Measurements from ENCODE around the gene HEXIM1.

Gene HEXIM1

DNA sequence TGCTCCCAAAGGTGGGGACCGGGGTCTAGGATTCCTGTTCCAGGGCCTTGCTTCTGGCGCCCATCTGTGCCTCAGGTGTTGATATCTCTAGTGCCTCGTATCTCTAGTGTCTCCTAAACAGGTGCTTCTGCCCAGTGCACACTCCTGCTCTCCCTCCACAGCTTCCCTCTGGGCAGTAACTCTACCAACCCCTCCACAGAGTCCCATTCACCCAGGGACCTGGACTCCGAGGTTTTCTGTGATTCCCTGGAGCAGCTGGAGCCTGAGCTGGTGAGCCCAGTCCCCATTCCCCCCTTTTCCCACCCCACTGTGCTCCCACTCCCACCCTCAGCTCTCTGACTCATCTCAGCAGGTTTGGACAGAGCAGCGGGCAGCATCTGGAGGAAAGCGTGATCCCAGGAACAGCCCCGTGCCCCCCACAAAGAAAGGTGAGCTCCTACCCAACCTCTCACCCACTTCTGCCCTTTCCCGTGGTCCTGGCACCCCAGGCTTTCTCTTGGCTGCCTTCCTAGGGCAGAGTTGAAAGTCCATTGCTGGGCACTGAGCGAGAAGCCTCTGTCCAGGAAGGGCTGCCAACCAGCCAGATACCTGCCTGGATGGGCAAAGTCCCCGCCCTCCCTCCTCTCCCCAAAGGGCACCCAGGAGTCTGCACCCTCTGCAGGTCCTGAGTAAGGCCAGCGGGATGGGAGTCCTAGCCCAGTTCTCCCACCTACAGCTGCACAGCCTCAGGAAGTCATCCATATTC lies 10.5 kb upstream of the HEXIM1 start:
- TF ChIP-seq, protein P1, sequence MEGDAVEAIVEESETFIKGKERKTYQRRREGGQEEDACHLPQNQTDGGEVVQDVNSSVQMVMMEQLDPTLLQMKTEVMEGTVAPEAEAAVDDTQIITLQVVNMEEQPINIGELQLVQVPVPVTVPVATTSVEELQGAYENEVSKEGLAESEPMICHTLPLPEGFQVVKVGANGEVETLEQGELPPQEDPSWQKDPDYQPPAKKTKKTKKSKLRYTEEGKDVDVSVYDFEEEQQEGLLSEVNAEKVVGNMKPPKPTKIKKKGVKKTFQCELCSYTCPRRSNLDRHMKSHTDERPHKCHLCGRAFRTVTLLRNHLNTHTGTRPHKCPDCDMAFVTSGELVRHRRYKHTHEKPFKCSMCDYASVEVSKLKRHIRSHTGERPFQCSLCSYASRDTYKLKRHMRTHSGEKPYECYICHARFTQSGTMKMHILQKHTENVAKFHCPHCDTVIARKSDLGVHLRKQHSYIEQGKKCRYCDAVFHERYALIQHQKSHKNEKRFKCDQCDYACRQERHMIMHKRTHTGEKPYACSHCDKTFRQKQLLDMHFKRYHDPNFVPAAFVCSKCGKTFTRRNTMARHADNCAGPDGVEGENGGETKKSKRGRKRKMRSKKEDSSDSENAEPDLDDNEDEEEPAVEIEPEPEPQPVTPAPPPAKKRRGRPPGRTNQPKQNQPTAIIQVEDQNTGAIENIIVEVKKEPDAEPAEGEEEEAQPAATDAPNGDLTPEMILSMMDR (conservative IDR thresholded peaks at IDR 0.05), result no peak
- no peak overlapping the region for H3K27ac ChIP-seq

DNA sequence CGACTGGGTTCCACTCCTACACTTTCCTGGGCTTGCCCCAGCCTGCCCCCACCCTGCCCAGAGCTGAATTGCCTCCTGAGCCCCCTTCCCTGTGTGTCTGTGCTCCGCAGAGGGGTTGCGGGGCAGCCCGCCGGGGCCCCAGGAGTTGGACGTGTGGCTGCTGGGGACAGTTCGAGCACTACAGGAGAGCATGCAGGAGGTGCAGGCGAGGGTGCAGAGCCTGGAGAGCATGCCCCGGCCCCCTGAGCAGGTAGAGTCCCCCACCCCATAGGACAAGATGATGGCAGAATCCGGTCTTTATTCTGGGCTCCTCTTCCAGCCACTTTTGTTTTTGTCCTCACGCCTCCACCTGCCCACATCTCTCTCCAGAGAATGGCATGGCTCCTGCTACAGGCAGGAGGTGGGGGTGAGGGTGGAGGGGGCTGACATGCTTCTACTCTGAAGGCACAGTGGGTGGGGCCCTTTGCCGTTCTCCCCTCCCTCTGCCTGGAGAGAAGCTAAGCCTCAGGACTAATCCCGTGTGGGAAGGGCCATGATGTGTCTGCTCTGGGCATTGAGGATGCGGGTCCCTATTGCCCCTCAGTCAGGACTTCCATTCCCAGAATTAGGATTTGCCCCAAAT lies 9.3 kb upstream of the HEXIM1 start:
- TF ChIP-seq, protein P1 (conservative IDR thresholded peaks at IDR 0.05), result no peak
- H3K27ac ChIP-seq, result no peak overlapping the region

DNA sequence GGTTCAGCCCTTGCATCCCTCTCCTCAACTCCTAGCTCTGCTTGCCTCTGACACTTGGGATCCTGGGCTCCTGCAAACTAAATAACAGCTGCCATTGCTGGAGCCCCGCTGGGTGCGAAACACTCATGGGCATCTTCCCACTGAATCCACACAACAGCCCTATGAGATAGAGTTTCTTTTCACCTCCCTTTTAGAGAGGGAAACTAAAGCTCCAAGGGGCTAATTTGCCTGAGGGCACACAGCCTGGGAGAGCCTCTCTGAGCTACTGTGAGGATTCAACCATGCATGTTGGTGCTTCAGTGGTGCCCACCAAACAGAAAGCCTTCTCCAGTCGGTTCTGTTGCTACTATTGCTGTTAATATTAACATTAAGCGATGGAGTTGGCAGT lies 8.7 kb upstream of the HEXIM1 start:
- TF ChIP-seq, protein P1 (conservative IDR thresholded peaks at IDR 0.05), result no peak
- H3K27ac ChIP-seq, result no peak overlapping the region

DNA sequence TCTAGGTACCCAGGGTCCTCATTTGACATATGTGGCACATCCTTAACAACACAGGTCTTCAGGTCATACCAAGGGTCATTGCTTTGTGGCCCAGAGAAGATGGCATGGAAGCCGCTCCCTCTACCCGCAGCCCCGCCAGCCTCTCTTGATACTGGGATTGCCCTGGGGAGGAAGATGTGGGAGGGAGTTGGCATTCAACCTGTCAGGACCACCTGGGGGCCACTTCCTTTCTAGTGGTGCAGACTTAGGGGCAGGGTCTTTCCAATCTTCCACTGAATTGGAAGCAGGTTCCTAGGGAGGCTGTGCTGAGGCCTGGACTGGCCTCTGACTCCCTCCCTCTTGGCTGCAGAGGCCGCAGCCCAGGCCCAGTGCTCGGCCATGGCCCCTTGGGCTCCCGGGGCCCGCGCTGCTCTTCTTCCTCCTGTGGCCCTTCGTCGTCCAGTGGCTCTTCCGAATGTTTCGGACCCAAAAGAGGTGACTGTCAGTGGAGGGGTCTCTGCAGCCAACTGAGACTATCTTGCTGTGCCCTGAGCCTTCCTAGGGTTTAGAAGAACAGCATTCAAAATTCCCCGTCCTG lies 5.1 kb upstream of the HEXIM1 start:
- no peak overlapping the region for H3K27ac ChIP-seq
- TF ChIP-seq, protein P1 (conservative IDR thresholded peaks at IDR 0.05), result no peak

DNA sequence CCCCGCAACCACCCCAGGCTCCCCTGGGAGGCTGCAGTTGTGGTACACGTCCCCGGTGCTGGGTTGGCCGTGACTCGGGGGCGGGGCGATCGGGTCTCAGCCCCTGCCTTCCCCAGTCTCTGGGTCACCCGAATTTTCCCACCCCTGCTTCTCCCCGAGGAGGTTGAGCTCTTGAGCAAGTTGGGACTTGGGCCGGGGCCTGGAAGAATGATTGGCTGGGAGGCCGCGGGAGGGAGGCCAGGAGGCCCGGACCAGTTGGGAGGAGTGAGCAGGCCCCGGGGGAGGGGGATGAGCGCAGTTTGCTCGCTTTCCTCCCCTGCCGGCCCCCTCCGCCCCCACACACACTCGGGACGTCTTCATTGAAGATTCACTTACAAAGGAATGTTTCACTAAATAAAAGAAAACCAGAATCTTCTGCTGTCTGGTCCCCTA lies 4.5 kb upstream of the HEXIM1 start:
- H3K27ac ChIP-seq, result no peak overlapping the region
- TF ChIP-seq, protein P1 (conservative IDR thresholded peaks at IDR 0.05), result no peak

DNA sequence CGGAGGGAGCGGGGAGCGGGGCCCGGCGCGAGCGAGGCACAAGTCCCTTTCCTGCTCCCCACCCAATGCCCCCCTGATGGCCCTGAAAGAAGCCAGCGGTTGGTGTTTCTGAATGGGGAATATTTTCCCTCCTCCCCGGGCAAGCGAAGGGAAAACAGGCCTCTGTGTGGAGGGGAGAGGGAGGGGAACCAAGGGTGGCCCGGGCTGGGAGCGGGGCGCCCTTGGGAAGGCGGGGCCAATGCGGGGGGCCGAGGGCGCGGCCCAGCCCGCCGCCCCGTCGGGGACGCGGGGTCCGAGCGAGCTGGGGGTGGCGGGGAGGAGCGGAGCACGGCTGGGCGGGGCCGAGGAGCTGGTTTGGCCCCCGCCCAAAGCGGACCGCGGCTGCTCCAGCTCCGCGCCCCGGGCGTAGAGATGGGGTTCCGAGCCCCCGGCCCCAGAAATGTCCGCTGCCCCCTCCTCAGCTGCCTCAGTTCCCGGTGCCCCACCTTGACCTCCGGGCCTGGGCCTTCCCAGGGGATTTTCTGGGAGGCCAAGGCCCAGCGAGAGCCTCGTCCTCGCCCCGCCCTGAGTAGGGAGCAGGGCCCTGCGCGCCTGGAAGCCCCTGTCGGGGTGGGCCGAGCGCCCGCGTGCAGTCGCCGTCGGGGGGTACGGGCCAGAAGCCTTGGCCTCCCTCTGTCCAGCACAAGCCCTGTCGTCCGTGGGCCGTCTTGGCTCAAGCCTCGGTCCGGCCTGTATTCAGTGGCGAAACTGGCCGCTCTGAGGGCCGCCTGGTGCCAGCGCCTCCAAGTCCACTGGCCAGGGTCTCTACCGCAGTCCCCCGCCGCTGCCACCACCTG lies 3.9 kb upstream of the HEXIM1 start:
- H3K27ac ChIP-seq, result no peak overlapping the region

More for the DNA sequence above, 3.9 kb upstream of the HEXIM1 start:
- TF ChIP-seq, protein P1 (conservative IDR thresholded peaks at IDR 0.05), result no peak
